ENCODE results near the gene POLR2C.

Gene POLR2C

GRCh38 chr16:57518520-57518919 lies 56.0 kb downstream of the POLR2C start:
- H3K4me1 ChIP-seq (ENCODE audit: control insufficient read depth in 1 of 2, insufficient read depth in 2 of 2, low read length in 2 of 2): peaks cover 7 to 10% of the 10 kb centered on the region in 2 donors
- H3K36me3 ChIP-seq (ENCODE audit: control insufficient read depth in 1 of 2, insufficient read depth in 2 of 2, low read length in 2 of 2): peaks cover 0 to 6% of the 10 kb centered on the region in 2 donors
- no peak overlapping the region for H3K27ac ChIP-seq (ENCODE audit: low read depth, low read length)
- H3K9ac ChIP-seq (ENCODE audit: low read depth in 1 of 2, low read length in 2 of 2): no peak overlapping the region
- H3K9me3 ChIP-seq (ENCODE audit: control insufficient read depth in 1 of 2, low read length in 2 of 2): no peaks in the 10 kb centered on the region
- H3K27me3 ChIP-seq (ENCODE audit: control insufficient read depth in 1 of 2, insufficient read depth in 2 of 2, low read length in 2 of 2): no peaks in the 10 kb centered on the region
- H3K4me3 ChIP-seq (ENCODE audit: low read depth in 1 of 2, low read length in 2 of 2): no peak overlapping the region

- H3K9me3 ChIP-seq (ENCODE audit: control insufficient read depth in 1 of 2, low read length in 2 of 2): no peaks in the 10 kb centered on the region
- H3K9ac ChIP-seq (ENCODE audit: low read depth in 1 of 2, low read length in 2 of 2): no peak overlapping the region
- no peak overlapping the region for H3K4me3 ChIP-seq (ENCODE audit: low read depth in 1 of 2, low read length in 2 of 2)
- H3K27me3 ChIP-seq (ENCODE audit: control insufficient read depth in 1 of 2, insufficient read depth in 2 of 2, low read length in 2 of 2): no peaks in the 10 kb centered on the region
- peaks cover 0 to 6% of the 10 kb centered on the region in 2 donors for H3K36me3 ChIP-seq (ENCODE audit: control insufficient read depth in 1 of 2, insufficient read depth in 2 of 2, low read length in 2 of 2)
- H3K27ac ChIP-seq (ENCODE audit: low read depth, low read length): no peak overlapping the region
- peaks cover 7 to 10% of the 10 kb centered on the region in 2 donors for H3K4me1 ChIP-seq (ENCODE audit: control insufficient read depth in 1 of 2, insufficient read depth in 2 of 2, low read length in 2 of 2)
These were observed 56.4 kb downstream of the POLR2C start for GRCh38 chr16:57518922-57519321.

GRCh38 chr16:57519796-57520360 lies 57.4 kb downstream of the POLR2C start:
- no peak overlapping the region for H3K9ac ChIP-seq (ENCODE audit: low read depth in 1 of 2, low read length in 2 of 2)
- peaks cover 0 to 6% of the 10 kb centered on the region in 2 donors for H3K36me3 ChIP-seq (ENCODE audit: control insufficient read depth in 1 of 2, insufficient read depth in 2 of 2, low read length in 2 of 2)
- H3K4me1 ChIP-seq (ENCODE audit: control insufficient read depth in 1 of 2, insufficient read depth in 2 of 2, low read length in 2 of 2): peaks cover 7 to 10% of the 10 kb centered on the region in 2 donors
- no peak overlapping the region for H3K27ac ChIP-seq (ENCODE audit: low read depth, low read length)
- H3K9me3 ChIP-seq (ENCODE audit: control insufficient read depth in 1 of 2, low read length in 2 of 2): no peaks in the 10 kb centered on the region
- no peak overlapping the region for H3K4me3 ChIP-seq (ENCODE audit: low read depth in 1 of 2, low read length in 2 of 2)
- H3K27me3 ChIP-seq (ENCODE audit: control insufficient read depth in 1 of 2, insufficient read depth in 2 of 2, low read length in 2 of 2): no peaks in the 10 kb centered on the region
